ENCODE data around the gene HBM.

The HBM gene

DNA sequence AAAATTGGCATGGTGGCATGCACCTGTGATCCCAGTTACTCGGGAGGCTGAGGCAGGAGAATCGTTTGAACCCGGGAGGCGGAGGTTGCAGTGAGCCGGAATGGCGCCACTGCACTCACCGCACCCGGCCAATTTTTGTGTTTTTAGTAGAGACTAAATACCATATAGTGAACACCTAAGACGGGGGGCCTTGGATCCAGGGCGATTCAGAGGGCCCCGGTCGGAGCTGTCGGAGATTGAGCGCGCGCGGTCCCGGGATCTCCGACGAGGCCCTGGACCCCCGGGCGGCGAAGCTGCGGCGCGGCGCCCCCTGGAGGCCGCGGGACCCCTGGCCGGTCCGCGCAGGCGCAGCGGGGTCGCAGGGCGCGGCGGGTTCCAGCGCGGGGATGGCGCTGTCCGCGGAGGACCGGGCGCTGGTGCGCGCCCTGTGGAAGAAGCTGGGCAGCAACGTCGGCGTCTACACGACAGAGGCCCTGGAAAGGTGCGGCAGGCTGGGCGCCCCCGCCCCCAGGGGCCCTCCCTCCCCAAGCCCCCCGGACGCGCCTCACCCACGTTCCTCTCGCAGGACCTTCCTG lies 14.4 kb downstream of the HBM start, which contains the start of gene HBQ1:
HBQ1 (plus strand) TSS at position 359 of the 575 bp plus-strand sequence; CDS start at position 387, 28 bp downstream.
- H3K4me3 ChIP-seq (ENCODE audit: low read depth, low read length), result peak within 1 kb of the TSS; percentile 15; the same call in 1 of the 2 replicates
- TF ChIP-seq, protein P1, sequence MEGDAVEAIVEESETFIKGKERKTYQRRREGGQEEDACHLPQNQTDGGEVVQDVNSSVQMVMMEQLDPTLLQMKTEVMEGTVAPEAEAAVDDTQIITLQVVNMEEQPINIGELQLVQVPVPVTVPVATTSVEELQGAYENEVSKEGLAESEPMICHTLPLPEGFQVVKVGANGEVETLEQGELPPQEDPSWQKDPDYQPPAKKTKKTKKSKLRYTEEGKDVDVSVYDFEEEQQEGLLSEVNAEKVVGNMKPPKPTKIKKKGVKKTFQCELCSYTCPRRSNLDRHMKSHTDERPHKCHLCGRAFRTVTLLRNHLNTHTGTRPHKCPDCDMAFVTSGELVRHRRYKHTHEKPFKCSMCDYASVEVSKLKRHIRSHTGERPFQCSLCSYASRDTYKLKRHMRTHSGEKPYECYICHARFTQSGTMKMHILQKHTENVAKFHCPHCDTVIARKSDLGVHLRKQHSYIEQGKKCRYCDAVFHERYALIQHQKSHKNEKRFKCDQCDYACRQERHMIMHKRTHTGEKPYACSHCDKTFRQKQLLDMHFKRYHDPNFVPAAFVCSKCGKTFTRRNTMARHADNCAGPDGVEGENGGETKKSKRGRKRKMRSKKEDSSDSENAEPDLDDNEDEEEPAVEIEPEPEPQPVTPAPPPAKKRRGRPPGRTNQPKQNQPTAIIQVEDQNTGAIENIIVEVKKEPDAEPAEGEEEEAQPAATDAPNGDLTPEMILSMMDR (IDR thresholded peaks at IDR 0.05; ENCODE audit: low read depth, low read length, missing control alignments), result no peak
- DNase-seq (ENCODE audit: low read depth), result no peak

DNA sequence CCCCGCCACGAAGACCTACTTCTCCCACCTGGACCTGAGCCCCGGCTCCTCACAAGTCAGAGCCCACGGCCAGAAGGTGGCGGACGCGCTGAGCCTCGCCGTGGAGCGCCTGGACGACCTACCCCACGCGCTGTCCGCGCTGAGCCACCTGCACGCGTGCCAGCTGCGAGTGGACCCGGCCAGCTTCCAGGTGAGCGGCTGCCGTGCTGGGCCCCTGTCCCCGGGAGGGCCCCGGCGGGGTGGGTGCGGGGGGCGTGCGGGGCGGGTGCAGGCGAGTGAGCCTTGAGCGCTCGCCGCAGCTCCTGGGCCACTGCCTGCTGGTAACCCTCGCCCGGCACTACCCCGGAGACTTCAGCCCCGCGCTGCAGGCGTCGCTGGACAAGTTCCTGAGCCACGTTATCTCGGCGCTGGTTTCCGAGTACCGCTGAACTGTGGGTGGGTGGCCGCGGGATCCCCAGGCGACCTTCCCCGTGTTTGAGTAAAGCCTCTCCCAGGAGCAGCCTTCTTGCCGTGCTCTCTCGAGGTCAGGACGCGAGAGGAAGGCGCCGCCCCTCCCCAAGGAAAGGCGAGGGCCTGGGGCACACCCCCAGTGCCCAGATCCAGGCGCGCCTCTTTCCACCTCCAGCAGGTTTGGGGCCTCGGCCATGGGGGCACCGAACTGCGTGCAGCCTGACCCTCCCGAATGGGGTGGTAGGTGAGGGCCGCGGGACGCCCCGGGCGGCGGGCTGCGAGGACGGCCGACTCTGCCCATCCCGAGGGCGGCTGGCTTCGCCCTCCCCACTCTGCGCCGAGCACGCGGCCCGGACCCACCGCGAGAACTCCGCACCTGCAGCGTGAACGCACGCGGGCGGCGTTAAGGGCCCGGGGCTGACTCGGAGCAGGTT lies 15.1 kb downstream of the HBM start:
- TF ChIP-seq, protein P1 (IDR thresholded peaks at IDR 0.05; ENCODE audit: low read depth, low read length, missing control alignments), result no peak
- no peak for DNase-seq (ENCODE audit: low read depth)
- H3K4me3 ChIP-seq (ENCODE audit: low read depth, low read length), result peak overlapping the region; percentile 15; the same call in 1 of the 2 replicates

DNA sequence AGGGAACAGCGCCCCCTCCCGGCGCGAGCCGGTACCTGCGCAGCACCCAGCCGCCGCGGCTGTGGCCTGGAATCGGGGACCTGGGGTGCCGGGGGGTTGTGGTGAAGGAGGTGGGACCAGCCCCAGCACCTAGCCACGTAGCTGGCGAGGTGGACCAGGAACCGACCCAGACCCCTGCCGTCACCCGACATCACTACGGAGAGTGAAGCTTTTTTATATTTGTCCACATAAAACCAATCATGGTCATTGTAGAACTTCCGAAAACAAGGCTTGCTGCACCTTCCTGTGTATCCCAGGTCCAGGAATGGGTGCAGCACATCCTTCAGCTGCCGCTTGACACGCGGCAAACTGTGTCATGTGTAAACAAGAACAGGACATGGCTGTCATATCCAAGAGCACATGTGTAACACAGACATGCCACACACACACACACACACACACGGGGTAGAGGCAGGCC lies 15.8 kb downstream of the HBM start:
- no peak overlapping the region for H3K4me3 ChIP-seq (ENCODE audit: low read depth, low read length)
- TF ChIP-seq, protein P1 (IDR thresholded peaks at IDR 0.05; ENCODE audit: low read depth, low read length, missing control alignments), result peak; percentile 91
- DNase-seq (ENCODE audit: low read depth), result no peak

DNA sequence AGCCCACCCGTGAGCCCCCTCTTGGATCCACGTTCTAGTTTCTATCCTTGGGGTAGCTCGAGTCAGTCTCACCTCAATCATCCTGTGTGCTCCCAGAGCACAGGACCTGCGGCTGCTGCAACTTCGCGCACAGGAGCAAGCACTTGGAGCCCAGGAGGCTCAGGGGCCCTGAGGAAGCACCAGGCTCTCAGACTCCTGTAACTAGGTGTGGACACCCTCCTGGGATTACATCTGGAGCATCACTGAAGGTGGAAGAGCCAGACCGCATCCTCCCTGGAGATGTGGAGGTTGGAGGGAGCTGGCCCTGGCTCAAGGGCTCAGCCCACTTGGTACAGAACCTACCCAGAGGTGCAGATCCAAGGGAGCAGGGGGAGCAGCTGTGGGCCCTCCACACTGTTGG lies 17.2 kb downstream of the HBM start:
- no peak for DNase-seq (ENCODE audit: low read depth)
- TF ChIP-seq, protein P1 (IDR thresholded peaks at IDR 0.05; ENCODE audit: low read depth, low read length, missing control alignments), result no peak
- H3K4me3 ChIP-seq (ENCODE audit: low read depth, low read length), result no peak overlapping the region

DNA sequence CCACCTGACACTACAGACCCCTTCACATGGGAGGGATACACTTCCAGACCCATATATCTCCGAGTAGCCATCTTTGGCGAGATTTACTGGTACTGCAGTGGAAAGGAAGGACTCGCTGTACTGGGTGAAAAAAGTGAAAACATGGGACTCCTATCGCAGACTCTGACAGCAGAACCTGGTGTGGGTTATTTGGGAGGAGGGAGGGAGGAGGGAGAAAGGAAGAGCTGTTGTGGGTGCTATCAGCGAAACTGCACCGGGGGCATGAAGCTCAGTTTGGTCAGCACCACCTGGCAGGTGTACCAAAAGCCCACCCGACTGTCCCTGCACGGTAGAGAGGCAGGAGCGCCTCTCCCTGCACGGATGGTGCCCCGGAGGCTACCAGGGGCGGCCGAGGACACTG lies 19.4 kb downstream of the HBM start:
- no peak for DNase-seq (ENCODE audit: low read depth)
- no peak overlapping the region for H3K4me3 ChIP-seq (ENCODE audit: low read depth, low read length)
- TF ChIP-seq, protein P1 (IDR thresholded peaks at IDR 0.05; ENCODE audit: low read depth, low read length, missing control alignments), result no peak

DNA sequence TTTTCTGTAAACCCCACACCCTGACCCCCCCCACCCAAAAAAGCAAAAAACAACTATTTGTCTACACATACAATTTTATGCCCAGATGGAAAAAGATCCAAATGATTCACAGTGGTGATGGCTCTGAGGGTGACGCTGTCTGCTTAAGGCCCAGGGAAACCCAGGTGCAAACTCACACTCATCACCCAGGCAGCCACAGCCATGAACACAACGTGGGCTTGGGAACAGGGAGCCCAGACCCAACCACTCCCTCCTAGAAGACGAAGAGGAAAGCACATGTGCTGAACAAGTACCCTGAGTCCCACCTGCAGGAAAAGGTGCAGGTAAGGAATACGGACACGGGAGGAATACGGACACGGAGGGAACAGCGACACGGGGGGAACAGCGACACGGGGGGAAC lies 19.9 kb downstream of the HBM start:
- TF ChIP-seq, protein P1 (IDR thresholded peaks at IDR 0.05; ENCODE audit: low read depth, low read length, missing control alignments), result no peak
- no peak overlapping the region for H3K4me3 ChIP-seq (ENCODE audit: low read depth, low read length)
- DNase-seq (ENCODE audit: low read depth), result no peak
